ENCODE data around the gene ACSF2. TPM values are rescaled to one million over a fixed set of nuclear protein-coding genes. Genes with fewer than 3 reads are reported as not detected.

ACSF2 gene
- total and polyA plus RNA-seq, 2 of the 13 experiments (the other 11 are each of a cell fraction or from before 2014, with no cell fraction given): 87.3 to 109 TPM

DNA sequence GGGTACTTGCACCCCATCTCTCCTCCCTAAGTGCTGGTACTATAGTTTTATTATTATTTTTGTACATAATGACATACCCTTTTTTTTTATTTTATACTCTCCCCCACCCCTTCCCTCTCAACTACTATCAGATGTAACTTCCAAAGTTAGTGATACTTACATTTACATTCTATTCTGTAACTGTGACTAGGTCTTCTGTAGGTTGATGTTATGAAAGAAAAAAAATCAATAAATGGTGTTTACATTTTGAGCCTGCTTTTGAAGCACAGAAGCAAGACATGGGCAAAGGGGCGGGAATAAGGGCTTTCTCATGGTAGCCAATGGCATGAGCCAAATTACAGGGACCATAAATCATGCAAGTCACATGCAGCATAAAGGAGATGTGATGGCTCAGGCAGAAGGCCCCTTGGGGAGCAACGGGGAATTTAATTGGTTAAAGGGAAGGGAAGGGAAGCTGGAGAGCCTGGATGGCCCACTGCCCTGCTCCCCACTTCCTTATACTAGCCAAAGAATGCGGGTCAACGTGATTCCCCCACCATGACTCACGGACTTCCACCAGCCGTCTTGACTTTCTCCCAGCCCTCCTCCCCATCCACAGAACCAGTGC, 2.4 kb upstream of the ACSF2 start (continued):
- TF ChIP-seq SMARCE1 (IDR thresholded peaks at IDR 0.05; ENCODE audit: borderline replicate concordance): no peak
- TF ChIP-seq, protein P1, sequence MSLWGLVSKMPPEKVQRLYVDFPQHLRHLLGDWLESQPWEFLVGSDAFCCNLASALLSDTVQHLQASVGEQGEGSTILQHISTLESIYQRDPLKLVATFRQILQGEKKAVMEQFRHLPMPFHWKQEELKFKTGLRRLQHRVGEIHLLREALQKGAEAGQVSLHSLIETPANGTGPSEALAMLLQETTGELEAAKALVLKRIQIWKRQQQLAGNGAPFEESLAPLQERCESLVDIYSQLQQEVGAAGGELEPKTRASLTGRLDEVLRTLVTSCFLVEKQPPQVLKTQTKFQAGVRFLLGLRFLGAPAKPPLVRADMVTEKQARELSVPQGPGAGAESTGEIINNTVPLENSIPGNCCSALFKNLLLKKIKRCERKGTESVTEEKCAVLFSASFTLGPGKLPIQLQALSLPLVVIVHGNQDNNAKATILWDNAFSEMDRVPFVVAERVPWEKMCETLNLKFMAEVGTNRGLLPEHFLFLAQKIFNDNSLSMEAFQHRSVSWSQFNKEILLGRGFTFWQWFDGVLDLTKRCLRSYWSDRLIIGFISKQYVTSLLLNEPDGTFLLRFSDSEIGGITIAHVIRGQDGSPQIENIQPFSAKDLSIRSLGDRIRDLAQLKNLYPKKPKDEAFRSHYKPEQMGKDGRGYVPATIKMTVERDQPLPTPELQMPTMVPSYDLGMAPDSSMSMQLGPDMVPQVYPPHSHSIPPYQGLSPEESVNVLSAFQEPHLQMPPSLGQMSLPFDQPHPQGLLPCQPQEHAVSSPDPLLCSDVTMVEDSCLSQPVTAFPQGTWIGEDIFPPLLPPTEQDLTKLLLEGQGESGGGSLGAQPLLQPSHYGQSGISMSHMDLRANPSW (CRISPR knock-in tag; IDR thresholded peaks at IDR 0.05; ENCODE audit: borderline replicate concordance): no peak
- TF ChIP-seq NFE2L1 (CRISPR knock-in tag; IDR thresholded peaks at IDR 0.05; ENCODE audit: borderline replicate concordance): no peak
- TF ChIP-seq ZNF703 (CRISPR knock-in tag; IDR thresholded peaks at IDR 0.05; ENCODE audit: borderline replicate concordance): no peak
- TF ChIP-seq, protein P2, sequence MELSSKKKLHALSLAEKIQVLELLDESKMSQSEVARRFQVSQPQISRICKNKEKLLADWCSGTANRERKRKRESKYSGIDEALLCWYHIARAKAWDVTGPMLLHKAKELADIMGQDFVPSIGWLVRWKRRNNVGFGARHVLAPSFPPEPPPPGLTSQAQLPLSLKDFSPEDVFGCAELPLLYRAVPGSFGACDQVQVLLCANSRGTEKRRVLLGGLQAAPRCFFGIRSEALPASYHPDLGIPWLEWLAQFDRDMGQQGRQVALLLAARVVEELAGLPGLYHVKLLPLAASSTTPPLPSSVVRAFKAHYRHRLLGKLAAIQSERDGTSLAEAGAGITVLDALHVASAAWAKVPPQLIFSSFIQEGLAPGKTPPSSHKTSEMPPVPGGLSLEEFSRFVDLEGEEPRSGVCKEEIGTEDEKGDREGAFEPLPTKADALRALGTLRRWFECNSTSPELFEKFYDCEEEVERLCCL (CRISPR knock-in tag; IDR thresholded peaks at IDR 0.05; ENCODE audit: borderline replicate concordance): no peak
- no peak for TF ChIP-seq GFI1 (CRISPR knock-in tag; IDR thresholded peaks at IDR 0.05; ENCODE audit: borderline replicate concordance)
- 0 out of 2 replicates have a peak, but pooled peaks have one; percentile 51 for TF ChIP-seq LCORL (IDR thresholded peaks at IDR 0.05)
- TF ChIP-seq LCORL (CRISPR knock-in tag; IDR thresholded peaks at IDR 0.05): peak; percentile 87
- TF ChIP-seq EED (CRISPR knock-in tag; IDR thresholded peaks at IDR 0.05): no peak
- 0 out of 2 replicates have a peak, but pooled peaks have one; percentile 83 for TF ChIP-seq ZNF570 (CRISPR knock-in tag; IDR thresholded peaks at IDR 0.05; ENCODE audit: borderline replicate concordance)
- no peak; the same call in 1 of the 2 replicates for TF ChIP-seq YEATS4 (CRISPR knock-in tag; IDR thresholded peaks at IDR 0.05; ENCODE audit: borderline replicate concordance)
- peak; percentile 99 for TF ChIP-seq FOXA3 (CRISPR knock-in tag; IDR thresholded peaks at IDR 0.05)
- TF ChIP-seq, protein P3, sequence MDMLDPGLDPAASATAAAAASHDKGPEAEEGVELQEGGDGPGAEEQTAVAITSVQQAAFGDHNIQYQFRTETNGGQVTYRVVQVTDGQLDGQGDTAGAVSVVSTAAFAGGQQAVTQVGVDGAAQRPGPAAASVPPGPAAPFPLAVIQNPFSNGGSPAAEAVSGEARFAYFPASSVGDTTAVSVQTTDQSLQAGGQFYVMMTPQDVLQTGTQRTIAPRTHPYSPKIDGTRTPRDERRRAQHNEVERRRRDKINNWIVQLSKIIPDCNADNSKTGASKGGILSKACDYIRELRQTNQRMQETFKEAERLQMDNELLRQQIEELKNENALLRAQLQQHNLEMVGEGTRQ (IDR thresholded peaks at IDR 0.05; ENCODE audit: low read depth, low read length): peak; percentile 57; the same call in 1 of the 2 replicates
- TF ChIP-seq, protein P3 (CRISPR knock-in tag; IDR thresholded peaks at IDR 0.05; ENCODE audit: borderline replicate concordance): peak; percentile 59; the same call in 1 of the 2 replicates
- TF ChIP-seq REXO4 (CRISPR knock-in tag; IDR thresholded peaks at IDR 0.05; ENCODE audit: borderline replicate concordance): no peak
- 0 out of 2 replicates have a peak, but pooled peaks have one; percentile 38 for TF ChIP-seq PAX8 (CRISPR knock-in tag; IDR thresholded peaks at IDR 0.05; ENCODE audit: borderline replicate concordance)
- TF ChIP-seq SRF (IDR thresholded peaks at IDR 0.05; ENCODE audit: low read depth, low read length): no peak
- TF ChIP-seq, protein P4, sequence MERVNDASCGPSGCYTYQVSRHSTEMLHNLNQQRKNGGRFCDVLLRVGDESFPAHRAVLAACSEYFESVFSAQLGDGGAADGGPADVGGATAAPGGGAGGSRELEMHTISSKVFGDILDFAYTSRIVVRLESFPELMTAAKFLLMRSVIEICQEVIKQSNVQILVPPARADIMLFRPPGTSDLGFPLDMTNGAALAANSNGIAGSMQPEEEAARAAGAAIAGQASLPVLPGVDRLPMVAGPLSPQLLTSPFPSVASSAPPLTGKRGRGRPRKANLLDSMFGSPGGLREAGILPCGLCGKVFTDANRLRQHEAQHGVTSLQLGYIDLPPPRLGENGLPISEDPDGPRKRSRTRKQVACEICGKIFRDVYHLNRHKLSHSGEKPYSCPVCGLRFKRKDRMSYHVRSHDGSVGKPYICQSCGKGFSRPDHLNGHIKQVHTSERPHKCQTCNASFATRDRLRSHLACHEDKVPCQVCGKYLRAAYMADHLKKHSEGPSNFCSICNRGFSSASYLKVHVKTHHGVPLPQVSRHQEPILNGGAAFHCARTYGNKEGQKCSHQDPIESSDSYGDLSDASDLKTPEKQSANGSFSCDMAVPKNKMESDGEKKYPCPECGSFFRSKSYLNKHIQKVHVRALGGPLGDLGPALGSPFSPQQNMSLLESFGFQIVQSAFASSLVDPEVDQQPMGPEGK (CRISPR knock-in tag; IDR thresholded peaks at IDR 0.05): peak; percentile 53; the same call in 1 of the 2 replicates
- TF ChIP-seq, protein P5, sequence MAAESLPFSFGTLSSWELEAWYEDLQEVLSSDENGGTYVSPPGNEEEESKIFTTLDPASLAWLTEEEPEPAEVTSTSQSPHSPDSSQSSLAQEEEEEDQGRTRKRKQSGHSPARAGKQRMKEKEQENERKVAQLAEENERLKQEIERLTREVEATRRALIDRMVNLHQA (CRISPR knock-in tag; IDR thresholded peaks at IDR 0.05): no peak
- TF ChIP-seq KLF16 (CRISPR knock-in tag; IDR thresholded peaks at IDR 0.05): peak in 1 of 2 experiments; percentile 97; a peak in 2 of 4 replicates
- no peak for TF ChIP-seq ZNF496 (CRISPR knock-in tag; IDR thresholded peaks at IDR 0.05; ENCODE audit: insufficient replicate concordance)

Data from HepG2 (cell line).